Fibroblast of skin of abdomen (primary cell): ENCODE data around the gene SQSTM1.

Source experiments
- DNase-seq: peaks from one replicate; pipeline ENCODE4 v3.0.0-alpha.2; 2013

The SQSTM1 gene

DNA sequence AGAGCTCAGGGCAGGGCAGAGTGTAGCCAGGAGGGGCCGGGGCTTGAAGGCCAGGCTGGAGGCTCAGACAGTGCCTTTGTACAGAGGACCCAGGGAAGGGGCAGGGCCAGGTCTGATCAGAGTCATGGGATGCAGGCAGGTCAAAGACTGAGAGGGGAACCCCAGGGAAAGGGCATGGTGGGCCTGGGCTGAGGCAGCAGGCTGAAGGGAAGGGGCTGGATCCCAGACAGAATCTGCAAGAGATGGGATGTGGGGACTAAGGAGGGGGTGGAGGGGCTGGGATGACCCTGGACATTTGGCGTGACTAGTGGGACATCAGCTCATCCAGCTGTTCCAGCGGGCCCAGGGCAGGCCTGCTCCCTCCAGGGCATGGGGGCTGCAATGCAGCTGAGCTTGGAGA is 53.4 kb downstream of the SQSTM1 start:
- DNase-seq, result no peak

DNA sequence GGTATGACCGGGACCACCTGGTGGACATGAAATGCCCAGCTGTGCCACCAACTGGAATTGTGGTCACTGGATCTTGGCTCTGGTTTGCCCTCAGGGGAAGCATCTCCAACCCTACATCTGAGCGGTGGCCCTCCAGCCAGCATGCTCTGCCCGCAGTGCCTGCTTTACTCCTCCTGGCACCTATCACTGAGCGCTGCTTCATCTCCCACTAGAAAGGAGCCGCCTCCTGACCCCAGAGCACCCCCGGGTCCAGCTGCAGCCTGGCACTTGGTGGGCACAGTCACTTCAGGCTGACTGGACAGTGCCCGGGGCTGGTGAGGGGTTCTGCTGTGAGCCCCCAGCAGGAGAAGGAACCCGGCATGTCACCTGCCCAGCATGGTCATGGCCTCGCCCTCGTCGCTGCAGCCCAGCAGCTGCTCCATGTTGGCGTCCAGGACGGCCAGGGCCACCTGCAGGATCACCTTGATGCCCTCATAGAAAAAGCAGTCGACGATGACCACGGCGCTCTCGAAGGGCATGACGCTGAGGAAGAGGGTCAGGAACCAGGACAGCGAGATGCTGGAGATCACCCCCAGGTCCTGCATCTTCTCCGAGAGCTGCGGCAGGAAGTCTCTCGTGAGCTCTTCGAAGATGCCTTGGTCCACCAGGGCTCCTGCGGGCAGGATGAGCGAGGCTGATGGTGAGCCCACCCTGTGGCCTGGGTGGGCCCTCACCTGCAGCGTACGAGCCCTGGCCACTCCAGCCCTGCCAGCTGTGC is 54.0 kb downstream of the SQSTM1 start:
- DNase-seq, result no peak

DNA sequence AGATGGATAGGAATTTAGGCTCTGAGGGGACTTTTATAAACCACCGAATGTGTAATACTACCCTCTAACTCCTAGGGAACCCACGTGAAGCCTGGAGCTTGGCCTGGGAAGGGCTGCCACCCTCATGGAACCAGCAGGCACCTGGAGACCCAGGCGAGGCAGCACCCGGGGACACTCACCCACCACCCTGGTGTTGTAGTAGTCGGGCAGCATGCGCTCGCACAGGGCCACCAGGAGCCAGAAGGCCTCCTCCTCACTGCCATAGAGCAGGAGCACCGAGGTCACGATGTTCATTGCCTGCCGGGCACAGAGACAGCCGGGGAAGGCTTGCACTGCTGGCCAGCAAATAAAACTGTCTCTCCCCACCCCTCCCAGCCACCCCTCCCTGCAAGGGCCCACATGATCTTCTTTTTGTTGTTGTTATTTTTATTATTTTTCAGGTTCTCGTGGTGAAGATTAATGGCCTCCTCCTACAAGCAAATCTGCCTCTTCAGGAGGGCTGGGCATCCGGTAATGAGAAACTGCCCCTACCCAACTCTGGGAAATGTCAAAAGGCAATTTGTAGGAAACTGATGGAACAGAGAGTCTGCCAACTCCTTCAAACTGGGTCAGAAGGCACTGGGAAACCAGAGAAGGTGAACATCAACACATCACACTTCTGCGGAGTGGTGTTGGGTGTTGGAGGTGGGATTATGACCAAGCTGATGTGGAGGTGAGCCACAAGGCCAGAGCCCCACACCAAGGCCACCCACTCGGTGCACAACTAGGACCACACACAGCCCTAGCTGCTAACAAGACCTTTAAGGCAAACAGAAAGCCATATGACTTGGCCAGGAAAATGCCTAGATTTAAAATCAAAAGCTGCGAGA is 55.3 kb downstream of the SQSTM1 start:
- no peak for DNase-seq

DNA sequence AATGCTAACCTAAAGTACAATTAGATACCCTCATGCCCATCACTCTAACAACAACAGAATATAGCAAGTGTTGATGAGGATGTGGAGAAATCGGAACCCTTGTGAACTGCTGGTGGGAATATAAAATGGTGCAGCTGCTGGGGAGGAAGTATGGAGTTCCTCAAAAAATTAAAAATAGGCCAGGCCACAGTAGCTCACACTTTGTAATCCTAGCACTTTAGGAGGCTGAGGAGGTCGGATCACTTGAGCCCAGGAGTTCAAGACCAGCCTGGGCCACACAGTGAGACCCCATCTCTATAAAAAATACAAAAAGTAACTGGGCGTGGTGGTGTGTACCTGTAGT is 55.9 kb downstream of the SQSTM1 start:
- DNase-seq, result no peak

DNA sequence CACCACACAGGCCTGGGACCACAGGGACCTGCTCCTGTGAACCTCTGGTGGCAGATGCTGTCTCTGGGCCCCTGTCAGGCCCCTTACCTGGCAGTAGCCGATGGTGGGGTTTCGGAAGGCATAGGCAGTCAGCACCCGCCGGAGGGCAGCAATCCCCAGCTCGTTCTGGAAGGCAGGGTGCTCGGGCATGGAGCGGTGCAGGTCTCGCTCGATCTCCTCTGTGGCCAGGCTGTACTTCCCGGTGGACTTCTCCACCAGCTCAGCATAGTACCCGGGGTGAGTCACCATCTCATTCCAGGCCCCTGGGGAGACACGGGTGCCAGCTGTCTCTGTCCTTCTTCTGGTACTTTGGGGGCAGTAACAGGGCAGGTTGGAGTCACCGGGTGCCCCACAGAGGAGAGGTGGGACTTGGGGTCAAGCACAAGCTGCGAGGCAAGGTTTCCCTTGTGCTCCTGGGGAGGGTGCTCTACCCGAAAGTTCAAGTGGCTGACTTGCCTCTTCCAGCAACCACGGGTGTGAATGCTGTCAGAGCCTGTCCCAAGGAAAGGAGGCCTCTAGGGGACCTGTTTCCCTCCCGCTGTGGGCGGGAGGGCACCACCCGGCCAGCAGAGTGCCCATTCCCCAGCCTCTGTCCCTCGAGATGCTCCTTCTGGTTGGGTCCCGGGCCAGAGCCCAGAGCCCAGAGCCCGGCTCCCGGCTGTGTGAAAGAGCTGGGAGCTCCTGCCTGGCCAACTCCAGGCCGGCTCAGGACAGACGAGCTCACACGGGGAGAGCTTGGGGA is 57.7 kb downstream of the SQSTM1 start:
- no peak for DNase-seq

DNA sequence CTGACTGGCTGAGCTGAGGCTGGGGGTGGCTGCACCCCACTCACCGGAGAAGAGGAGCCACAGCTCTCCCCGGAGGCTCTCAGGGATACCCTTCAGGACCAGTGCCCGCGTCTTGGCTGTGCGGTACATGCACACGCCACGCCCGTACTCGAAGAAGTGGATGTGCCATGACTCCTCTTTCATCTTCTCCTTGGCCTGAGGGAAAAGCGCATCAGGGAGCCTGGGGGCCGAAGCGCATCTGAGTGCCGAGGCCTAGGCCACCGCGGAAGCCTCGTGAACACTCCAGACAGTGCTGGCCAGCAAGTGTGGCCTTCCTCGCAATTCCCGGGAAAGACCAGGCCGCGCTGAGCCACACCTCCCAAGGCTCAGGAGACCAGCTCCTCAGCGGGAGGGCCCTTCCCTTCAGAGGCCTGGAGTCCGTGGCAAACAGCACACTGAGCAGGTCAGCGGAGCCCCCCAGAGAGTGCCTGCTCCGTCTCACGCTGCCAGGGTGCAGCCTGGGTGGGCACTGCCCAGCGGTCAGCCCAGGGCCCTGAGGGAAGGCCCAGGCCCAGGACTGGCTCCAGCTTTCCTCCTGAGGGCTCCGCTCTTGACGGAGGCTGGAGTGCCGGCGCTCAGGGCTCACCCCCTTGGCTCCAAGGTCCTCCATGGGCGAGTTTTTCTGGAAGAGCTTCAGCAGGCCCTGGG is 58.4 kb downstream of the SQSTM1 start:
- DNase-seq, result no peak

DNA sequence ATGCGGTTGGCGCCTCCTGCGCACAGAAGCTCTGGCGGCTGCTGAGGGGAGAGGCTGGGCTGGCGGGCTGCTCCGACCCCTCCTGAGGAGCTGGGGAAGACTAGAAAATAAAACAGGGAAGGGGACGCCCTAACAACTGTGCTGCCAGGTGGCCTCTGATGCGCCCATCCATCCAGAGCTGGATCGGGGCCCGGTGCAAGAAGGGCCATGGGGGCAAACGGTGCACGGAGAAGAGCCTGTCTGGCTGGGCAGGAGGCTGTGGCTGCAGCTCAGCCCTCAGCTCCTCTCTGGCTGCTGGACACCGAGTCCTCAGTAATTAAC is 58.9 kb downstream of the SQSTM1 start:
- DNase-seq, result no peak

DNA sequence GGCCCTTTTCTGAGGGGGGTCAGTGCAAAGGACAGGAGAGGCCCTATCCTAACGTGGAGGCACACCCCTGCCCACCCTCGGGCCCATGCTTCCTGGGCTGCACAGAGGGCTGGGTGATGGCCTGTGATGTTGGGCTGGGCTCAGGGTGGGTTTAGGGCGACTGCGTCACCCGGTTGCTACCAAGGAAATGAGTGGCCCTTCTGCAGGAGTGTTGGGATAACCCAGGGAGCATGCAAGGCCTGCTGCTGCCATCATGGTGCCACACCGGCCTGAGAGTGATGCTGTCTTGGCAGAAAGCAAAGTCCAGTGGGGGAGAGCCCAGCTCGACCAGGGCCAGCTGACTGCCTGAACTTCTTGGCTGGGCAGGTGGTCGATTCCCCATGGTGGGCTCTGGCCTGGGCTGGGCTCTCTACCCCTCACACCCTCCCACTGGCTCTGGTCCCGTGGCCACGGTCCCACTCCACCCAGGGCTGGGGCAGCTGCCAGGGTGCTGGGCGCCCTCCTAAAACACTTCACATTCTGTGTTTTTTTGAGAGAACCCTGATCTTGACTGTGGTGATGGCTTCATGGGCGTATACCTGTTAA is 59.5 kb downstream of the SQSTM1 start:
- no peak for DNase-seq

DNA sequence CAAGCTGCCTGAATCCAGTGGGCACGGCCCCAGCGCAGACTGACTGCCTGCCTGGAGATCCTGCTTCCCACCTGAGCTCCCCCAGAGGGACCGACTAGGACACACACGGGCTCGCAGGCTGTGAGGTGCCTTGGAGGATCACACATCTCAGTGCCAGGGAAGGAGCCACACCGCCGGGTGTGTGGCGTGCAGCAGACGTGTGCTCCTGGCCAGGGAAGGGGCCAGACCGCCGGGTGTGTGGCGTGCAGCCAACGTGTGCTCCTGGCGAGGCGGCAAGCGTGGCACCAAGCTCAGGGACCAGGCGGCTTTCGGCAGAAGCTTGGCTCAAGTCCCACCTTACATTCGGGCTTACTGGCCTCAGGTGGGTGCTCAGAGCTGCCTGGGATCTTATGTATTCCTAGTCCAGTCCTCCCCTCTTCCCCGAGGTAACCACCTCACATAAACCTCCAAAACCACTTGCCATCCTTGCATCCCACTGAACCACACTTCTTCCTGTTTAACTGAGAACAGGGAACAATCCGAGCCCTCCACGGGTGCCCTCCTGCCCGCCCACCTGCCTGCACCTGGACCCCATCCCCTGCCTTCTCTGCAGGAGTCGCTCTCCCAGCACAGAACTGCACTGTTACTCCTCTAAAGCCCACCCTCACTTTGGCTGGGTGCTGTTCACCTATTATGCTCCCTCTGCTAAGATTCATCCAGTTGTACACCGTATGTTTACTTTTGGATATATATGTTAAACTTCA is 60.3 kb downstream of the SQSTM1 start:
- no peak for DNase-seq

DNA sequence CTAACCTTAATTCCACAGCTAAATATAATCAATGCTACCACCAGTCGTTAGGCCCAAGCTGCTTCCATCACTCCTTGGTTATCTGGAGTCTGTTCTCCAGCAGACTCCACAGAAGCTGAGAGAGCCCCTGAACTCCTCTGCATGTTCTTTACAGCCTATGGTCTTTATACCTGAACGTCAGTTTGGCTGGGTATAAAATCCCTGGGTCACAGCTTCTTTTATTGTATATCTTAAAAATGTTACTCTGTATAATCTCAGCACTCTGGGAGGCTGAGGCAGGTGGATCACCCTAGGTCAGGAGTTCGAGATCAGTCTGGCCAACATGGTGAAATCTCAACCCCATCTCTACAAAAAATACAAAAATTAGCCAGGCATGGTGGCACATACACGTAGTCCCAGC is 61.6 kb downstream of the SQSTM1 start:
- DNase-seq, result no peak

DNA sequence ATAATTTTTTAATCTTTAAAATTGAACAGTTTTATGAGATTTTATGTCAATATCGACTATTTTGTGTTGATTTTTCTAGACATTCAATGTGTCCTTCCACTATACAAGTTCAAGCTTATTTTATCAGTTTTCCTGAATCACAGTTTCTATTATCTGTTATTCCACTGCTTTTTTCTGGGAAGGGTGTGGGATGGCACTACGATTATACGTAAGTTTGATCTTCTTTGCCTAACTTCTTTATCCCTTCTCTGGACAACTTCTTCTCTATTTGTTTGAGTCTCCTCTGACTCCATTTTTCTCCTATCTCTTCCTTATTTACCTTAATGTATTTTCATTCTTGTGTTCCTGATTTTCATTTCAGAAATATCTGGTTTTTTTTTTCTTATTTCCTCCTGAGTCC is 62.5 kb downstream of the SQSTM1 start:
- no peak for DNase-seq

DNA sequence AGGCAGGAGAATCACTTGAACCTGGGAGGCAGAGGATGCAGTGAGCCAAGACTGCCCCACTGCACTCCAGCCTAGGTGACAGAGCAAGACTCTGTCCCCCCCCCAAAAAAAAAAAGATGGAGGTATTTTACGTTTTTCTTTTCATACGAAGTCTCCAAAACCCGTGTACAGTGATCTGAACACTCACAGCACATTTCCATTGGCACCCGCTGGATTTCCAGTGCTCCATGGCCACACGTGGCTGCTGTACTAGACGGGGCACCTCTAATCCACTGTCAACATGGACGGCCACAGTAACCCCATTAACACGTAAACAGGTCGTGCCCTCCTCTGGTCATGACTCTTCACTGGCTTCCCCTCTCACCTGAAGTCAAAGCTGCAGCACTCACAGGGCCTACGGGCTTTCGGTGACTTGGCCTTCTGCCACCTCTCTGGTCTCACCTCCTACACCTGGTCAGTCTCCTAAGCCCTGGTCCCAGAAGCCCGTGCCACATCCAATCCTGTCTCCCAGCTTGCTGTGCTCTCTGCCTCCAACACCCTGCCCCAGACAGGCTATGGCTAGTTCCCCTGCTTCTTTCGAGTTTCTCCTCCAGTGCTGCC is 64.9 kb downstream of the SQSTM1 start:
- no peak for DNase-seq

DNA sequence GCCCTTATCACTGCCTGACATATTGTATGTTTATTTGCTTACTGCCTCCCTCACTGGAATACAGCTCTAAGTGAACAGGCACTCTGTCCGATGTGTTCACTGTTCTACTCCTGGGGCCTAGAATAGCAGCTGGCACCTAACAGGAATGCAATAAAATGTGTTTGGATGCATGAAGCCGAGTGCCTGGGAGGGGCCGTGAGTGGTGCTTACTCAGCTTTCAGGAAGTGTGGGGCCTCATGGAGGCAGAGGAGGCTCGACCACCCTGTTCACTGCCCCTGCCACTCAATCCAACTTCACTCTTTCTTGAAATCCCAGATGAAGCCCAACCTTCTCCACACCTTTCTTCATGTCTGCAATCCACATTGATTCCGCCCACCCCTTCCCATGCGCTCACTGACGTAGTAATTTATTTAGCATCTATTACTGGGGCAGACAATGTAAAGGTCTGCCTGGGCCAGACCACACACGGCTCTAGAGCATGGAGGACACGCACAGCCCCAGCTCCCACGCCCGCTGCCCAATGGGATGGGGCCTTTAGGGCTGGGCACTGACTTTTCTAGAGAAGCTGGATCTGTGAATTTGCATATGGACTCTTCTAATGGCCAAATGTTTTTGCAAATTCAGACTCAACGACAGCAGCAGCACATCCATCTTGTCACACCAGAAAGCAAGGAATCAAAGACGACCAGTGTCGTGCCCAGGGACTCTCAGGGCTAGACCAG is 65.6 kb downstream of the SQSTM1 start:
- DNase-seq, result no peak

DNA sequence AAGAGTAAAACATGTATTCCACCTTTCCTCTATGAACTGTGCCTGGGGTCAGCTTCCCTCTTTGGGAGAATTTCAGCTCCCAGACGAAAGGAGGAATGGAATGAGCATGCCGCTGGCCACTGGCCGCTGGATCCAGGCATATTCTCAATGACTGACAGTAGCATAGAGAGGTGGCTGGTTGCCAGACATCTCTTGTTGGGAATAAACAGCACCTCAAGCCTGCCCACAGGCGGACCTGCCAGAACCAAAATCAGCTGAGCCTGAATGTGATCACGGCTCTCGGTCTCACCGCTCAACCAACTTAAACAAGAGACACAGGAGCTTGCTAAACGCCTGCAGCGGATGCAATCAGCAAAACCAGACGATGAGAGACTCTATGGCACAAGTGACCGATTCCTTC is 66.4 kb downstream of the SQSTM1 start:
- no peak for DNase-seq
